ENCODE data around the gene C1QTNF12.

Gene C1QTNF12

GRCh38 chr1:1210726-1211540 is 35.6 kb downstream of the C1QTNF12 start:
- DNase-seq: no peak

DNA sequence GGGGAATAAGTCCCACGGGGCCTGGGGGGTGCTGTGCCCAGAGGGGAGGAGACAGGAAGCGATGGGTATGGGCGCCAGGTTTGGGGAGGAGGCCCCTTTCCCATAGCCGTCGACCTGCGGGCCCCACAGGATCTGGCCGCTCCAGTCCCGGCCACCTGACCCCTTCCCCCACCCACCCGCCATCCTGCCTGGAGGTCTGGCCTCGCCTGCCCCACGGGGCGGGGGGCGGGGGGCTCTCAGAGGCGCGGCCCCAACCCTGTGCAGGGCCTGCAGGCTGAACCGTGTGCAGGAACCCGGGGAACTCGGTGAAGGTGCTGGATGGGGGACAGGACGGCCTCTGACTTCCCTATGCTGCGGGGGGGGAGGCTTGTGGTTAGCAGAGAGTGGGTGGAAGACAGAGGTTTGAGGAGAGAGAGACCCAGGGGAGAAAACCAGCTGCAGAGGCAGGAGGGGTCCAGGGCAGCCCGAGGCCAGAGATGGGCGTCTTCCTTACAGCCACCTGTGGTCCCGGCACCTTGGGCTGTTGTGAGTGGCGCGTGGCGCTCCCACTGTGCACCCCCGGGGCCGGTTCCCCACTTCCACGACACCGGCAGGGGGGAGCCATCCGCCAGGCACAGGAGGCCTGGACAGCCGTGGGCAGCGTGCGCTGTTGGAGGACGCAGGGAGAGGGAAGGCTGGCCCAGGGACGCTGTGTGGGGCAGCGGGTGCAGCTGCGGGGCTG is 37.6 kb downstream of the C1QTNF12 start:
- DNase-seq: no peak

DNA sequence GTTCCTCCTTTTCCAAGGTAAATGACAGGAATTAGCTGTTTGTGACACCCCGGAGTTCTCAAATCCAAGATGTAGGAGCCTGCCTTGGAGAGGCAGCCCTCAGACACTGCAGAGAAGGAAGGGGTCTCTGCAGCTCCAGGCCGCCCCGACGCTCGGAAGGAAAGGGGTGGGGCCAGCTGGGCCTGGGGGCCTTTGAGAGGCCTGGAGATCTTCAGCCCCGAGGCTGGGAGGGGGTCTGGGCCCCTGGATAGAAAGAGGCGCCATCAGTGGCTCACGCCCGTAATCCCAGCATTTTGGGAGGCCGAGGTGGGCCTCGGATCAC is 39.0 kb downstream of the C1QTNF12 start:
- DNase-seq: no peak

DNA sequence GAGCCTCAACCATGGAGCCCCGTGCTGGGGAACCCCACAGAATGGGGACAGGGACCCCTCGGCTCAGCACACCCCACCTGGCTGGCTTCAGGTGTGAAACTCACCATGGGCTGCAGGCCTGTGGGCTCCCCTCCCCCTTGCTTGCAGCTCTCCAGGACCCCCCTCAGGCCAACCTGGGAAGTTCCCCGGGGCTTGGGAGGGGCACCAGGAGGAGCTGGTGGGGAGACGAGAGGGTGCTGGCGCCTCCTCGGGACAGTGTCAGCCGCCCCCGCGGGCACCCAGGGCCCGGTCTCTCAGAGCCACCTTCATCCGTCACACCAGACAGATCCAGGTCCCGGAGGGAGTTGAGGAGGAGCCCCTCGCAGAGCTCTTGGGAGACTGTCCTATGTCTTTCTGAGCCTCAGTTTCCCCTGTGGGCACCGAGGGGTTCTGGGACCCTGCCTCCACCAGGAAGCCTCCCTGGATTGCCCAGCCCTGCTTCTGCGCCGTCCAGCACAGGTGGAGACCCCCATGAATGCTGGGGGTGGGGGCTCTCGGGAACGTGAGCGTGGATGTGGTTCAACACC is 39.5 kb downstream of the C1QTNF12 start:
- no peak for DNase-seq

DNA sequence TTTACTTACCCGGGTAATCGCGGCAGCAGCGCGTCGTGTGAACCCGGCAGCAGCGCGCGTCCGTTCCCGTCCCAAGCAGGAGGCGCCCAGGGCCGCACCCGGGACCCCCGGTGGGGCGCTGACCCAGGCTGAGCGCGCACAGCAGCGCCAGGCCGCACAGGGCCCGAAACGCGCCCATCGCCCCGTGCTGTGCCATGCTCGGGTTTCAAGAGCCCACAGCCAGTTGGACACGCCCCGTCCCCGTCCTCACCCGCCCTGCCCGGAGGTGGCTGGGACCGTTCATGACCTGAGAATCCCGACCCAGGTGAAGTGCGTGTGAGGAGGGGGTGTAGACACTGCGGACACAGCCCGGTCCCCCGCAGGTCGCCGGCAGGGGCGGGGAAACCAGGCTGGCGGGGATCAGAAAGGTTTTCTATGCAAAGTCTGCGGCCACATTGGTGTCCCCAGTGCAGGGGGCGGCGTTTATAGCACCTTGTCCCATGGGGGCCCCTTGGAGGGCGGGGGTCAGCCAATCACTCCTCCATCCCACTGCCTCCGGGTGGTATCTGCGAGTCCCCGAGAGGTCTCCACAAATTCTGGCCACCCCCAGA is 40.1 kb downstream of the C1QTNF12 start, which contains the start of gene TNFRSF18:
TNFRSF18 (minus strand) TSS at position 217 of the 590 bp plus-strand sequence; CDS start at position 196, 21 bp downstream.
- DNase-seq: no peak

- no peak for DNase-seq
Measured at GRCh38 chr1:1205769-1206375, 40.6 kb downstream of the C1QTNF12 start.

DNA sequence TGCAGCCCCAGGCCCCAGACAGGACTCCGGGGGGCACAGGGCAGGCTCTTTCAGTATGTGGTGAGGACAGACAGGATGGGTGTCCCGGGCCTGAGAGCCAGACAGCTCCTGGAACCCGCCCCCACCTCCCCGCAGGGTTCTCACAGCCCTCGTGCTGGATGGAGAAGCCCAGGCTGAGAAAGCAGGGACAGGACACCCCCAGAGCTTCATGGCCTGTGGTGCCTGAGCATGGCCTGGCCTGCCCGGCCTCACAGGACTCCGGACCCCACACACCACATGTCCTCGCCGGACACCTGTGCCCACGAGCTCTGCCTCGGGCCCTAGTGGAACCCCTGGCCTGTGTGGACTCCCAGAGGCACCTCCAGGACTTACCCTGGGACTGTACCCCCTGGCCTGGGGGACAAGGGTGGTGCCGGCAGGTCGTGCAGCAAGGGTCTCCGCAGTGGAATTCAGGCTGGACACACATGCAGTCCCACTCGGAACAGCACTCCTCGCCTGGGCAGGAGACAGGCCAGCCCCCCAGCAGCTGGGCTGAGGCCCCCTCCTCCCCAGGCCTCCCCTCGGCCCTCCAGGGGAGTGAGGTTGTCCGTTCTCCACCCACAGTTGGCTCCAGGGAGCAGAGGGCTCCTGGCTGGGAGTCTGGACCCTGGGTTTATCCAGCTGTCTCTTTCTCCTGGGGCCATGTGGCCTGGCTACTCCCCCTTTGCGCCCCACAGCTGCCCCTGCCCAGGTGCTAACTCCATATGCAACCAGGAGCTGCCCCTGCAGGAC is 41.3 kb downstream of the C1QTNF12 start:
- no peak for DNase-seq

GRCh38 chr1:1204425-1204920 is 42.0 kb downstream of the C1QTNF12 start:
- no peak for DNase-seq

DNA sequence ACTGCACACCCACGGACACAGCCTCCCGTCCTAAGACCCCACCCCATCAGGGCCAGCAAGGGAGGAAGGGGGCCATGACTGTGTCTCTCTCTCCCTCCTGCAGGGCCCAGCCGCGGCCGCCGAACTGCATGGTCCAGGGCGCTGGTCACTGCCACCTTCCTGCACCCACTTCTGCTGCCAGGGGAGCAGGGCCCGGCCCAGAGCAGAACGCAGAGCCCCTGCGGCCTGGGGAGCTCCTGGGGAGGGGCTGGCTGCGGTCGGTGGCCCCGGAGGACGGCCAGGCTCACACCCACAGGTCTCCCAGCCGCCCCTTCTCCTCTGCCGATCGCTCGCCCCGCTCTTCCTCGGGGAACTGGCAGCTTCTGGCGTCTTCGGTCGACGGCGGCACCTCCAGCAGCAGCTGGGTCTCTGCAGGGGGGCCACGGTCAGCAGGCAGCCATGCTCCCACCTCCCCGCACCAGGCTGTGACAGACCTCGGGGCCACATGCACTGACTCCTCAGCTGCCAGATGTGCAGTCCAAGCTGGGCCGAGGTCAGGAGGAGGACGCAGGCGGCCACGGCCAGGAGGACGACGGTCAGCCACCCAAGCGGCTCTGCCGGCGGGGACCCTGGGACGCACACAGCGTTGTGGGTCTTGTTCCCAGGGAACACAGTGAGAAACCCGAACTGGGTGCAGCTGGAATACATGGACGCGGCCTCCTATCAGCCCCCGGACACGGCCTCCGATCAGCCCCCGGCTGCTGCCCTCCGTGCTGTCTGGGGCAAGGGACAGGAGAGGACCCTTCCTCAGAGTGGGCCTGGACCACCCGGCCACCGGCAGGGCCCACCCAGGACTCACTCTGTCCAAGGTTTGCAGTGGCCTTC is 42.7 kb downstream of the C1QTNF12 start:
- no peak for DNase-seq

DNA sequence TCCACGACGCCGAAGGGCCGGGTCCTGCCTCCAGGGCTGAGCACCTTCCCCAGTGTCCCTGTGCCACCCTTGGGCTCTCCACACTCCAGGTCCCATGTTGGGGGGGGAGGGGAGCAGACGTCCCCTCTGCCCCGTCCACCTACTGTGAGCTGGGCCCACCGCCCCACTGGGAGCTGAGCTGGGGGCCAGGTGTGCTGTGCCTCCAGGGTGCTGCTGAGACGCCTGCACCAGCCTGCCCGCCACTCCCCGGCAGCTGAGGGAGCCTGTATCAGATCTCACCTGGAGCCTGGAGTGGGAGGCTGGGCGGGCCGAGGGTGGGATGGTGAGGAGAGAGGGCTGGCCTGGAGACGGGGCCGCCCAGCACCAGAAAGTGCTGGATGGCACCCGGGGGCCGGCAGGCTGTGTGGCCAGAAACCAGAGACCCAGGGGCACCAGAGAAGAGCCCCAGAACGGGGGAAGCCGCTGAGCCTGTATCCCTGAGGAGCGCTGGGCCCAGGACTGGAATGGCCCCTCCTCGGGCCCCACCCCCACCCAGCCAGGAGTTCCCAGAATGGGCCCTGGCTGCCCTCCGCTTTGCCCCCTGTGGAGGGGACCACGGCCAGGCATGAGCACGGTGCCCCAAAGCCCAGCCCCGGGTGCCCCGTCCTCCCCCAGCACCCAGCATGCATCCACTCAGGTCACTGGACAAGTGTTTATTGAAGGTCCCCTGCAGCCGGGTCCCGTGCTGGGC is 43.5 kb downstream of the C1QTNF12 start:
- DNase-seq: no peak

DNA sequence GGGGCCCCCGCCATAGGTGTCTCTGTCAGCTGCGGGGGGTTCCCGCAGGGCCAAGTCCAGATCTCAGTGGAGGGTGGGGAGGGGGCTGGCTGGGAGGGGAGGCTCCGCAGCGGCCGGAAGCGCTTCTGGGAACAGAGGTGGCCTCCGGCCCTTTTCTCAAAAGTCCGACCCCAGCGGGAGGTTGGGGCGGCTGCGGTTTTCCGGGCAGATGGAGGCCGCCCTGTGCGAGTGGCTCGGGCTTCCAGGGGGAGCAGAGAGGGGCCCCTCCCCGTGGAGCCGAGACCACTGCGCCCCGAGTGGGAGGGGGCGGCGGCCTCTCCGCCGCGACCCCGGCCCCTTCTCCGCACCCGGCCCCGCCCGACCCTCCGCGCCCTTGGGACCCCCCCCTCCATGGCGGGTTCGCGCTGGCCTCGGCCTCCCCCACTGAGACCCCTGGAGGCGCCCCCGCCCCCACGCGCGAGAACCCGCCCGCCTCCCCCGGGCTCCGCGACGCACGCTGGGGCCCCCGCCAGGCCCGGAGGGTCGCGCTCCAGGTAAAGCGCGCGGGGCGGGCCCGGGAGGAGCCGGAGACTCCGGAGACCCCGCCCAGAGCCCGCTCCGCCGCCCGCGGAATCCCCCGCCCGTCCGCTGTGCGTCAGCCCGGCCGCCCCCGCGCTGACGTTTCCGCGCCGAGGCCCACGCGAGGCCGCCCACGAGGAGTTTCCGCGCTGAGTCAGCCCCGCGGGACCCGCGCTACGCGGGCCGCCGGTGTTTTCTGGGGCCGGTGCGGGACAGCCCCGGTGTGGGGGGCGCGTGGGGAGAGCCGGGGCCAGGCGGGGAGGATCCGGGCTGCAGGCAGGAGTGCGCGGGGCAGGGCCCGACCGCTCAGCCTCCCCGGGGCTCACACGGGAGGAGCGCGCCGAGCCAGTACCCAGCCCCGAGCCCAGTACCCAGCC is 45.4 kb downstream of the C1QTNF12 start:
- no peak for DNase-seq

GRCh38 chr1:1199961-1200875 is 46.3 kb downstream of the C1QTNF12 start:
- DNase-seq: no peak

GRCh38 chr1:1199141-1199960 is 47.2 kb downstream of the C1QTNF12 start:
- DNase-seq: no peak

- no peak for DNase-seq
Measured at GRCh38 chr1:1198423-1199140, 47.9 kb downstream of the C1QTNF12 start.

DNA sequence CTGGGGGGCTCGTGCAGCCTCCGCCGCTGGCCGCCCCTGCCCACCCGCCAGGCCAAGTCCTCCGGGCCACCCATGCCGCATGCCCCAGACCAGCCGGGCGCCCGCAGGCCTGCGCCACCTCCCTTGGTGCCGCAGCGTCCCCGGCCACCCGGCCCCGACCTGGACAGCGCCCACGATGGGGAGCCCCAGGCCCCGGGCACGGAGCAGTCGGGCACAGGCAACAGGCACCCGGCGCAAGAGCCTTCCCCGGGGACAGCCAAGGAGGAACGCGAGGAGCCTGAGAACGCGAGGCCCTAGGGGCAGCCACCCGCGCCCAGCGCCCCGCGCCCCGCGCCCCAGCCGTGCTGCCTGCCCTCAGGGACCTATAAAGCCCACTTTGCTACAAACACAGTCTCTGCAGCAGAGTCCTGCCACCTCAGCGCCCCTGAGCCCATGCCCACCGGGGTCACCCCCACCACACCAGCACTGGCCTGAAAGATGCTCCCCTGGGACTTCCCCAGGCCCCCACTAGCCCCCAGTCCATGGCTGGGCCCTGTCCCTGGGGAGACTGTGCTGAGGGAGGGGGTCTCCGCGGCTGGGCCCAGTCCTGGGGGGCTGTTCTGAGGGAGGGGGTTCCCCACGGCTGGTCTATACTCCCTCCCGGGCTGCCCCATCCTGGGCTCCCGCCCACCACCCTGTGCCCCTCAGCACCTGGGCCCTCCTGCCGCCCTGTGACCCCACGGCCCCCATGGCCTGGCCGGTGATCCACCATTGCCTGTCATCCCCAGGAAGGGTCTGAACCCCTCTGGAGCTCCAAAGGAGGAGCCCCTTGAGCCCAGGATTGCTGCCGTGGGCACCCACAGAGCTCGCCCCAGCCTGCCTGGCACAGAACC is 48.7 kb downstream of the C1QTNF12 start:
- DNase-seq: no peak

DNA sequence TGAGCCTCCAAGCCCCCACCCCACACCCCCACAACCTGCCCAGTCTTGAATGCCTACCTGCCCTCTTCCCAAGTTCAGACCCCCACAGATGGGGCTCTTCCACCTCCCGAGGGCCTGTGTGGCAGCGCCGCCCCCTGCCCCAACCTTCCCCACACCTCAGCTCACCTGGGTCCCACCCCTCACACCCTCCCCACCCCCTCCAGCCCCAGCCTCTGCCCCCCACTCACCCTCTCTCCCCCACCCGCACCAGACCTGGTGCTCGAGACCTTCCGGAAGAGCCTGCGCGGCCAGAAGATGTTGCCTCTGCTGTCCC is 49.4 kb downstream of the C1QTNF12 start:
- DNase-seq: no peak
